Chondrocyte (in vitro differentiated cells): ENCODE results near the gene RAB30. TPM values are rescaled to one million over a fixed set of nuclear protein-coding genes. Genes with fewer than 3 reads are reported as not detected.

Experiments used
- DNase-seq: peaks from one replicate; pipeline ENCODE4 v3.0.0; 2021; ENCODE audit warnings: mixed read lengths, low spot score
- H3K27ac Mint-ChIP-seq: one replicate; pipeline ENCODE4 v1.8.0; 2021; ENCODE audit warnings: mild to moderate bottlenecking, moderate library complexity, mixed read lengths; ENCODE audit not compliant: unreplicated experiment
- H3K27me3 Mint-ChIP-seq: 2 replicates; pipeline ENCODE4 v1.8.0; 2021; ENCODE audit warnings: low read depth, mixed read lengths
- H3K36me3 Mint-ChIP-seq: 2 replicates; pipeline ENCODE4 v1.8.0; 2021; ENCODE audit warnings: low read depth, mixed read lengths
- H3K4me1 Mint-ChIP-seq: 2 replicates; pipeline ENCODE4 v1.8.0; 2021; ENCODE audit warnings: low read depth, mild to moderate bottlenecking, mixed read lengths
- H3K4me3 Mint-ChIP-seq: one replicate; pipeline ENCODE4 v1.8.0; 2021; ENCODE audit warnings: mild to moderate bottlenecking, moderate library complexity, mixed read lengths; ENCODE audit not compliant: unreplicated experiment
- H3K9me3 Mint-ChIP-seq: 2 replicates; pipeline ENCODE4 v1.8.0; 2021; ENCODE audit warnings: low read depth, mixed read lengths
- total RNA-seq: library from RNA; stranded (reverse); gene quantifications from 3 replicates; pipeline ENCODE4 v1.2.1, GENCODE V29; 2021
- TF ChIP-seq, protein P1 (sequence below): fragments of 200-600 bp; sonication (generic); IDR thresholded peaks from 2 replicates; pipeline ENCODE4 v1.5.0; 2021; ENCODE audit warnings: antibody characterized with exemption, mild to moderate bottlenecking, moderate library complexity

Gene RAB30
- total RNA-seq, 1 donor from 2014 or later: 52.6 TPM

DNA sequence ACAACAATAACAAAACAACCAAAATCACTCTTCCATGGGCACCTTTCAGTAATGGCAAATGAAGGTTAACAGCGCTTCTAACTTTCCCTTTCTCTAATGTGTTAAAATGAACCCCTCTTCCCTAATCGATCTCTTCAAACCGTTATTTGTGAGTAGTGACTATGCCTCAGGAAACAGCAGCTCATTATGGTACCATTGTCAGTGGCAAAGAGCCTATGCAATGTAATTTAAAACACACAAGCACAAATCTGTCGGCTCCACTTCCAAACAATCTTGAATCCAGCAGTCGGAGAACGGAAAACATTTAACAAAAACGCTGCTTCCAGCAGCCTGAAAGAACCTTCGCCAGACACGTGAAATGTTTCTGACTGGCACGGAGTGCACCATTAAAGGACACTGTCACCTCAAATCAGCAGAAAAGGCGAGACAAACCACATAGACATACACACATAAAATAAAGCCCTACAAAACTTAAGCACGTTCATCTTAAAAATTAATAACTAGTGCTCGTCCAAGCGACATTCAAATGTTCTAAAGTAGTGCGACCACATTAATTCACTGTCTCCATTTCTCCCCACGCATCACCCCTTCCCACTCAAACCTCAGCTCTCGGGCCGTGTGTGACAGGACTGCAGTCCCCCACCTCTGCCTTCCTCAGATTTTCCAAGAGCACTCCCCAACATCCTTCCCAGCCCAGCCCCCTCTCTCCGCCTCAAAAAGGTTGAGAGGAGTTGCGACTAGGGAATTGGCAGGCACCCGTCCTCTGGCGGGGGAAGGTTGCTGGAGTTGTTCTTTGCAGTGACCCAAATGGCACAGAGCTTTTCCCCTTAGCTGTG lies 748 bp downstream of the RAB30 start:
- Mint-ChIP-seq H3K27me3 (no peaks in the 10 kb centered on the region), H3K4me1 (peaks cover 33% of the 10 kb centered on the region), H3K9me3 (no peaks in the 10 kb centered on the region), H3K36me3 (peaks cover 6% of the 10 kb centered on the region), H3K4me3 (no peak overlapping the region), H3K27ac (no peak overlapping the region)
- no peak for DNase-seq
- TF ChIP-seq, protein P1, sequence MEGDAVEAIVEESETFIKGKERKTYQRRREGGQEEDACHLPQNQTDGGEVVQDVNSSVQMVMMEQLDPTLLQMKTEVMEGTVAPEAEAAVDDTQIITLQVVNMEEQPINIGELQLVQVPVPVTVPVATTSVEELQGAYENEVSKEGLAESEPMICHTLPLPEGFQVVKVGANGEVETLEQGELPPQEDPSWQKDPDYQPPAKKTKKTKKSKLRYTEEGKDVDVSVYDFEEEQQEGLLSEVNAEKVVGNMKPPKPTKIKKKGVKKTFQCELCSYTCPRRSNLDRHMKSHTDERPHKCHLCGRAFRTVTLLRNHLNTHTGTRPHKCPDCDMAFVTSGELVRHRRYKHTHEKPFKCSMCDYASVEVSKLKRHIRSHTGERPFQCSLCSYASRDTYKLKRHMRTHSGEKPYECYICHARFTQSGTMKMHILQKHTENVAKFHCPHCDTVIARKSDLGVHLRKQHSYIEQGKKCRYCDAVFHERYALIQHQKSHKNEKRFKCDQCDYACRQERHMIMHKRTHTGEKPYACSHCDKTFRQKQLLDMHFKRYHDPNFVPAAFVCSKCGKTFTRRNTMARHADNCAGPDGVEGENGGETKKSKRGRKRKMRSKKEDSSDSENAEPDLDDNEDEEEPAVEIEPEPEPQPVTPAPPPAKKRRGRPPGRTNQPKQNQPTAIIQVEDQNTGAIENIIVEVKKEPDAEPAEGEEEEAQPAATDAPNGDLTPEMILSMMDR: peak; percentile 12

DNA sequence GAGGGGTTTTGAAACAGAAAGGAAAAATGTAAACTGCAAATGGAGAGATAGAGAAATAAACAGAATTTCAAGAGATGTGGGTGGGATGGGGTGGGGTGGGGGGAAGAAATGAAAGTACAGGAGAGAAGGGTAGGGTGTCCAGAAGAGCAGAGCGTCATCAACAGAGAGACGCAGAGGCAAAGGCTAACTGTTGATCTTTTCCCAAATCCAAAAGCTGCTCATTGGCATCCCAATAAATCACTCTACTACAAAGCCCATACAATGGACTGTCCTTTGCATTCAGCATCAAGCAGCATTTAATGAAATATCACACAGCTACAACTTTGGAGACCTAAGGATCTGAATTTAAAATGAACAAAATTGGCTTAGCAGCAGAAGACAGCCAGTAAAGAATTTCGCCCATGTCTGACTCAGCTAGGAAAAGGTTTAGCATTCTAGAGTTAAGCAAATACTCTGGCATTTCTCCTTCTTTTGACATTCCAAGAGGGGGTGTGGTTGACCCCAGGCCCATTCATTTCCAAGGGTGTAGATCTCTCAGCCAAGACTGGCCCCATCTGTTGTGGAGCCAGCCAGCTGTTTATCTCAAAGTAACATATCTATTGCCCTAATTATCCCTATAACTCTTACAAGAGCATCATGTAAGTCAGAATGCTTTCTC lies 1.5 kb downstream of the RAB30 start:
- TF ChIP-seq, protein P1: no peak
- H3K4me1 Mint-ChIP-seq: peaks cover 41% of the 10 kb centered on the region
- H3K27me3 Mint-ChIP-seq: no peaks in the 10 kb centered on the region
- no peak for DNase-seq
- H3K4me3 Mint-ChIP-seq: no peak overlapping the region
- H3K36me3 Mint-ChIP-seq: peaks cover 6% of the 10 kb centered on the region
- H3K9me3 Mint-ChIP-seq: no peaks in the 10 kb centered on the region
- H3K27ac Mint-ChIP-seq: no peak overlapping the region

DNA sequence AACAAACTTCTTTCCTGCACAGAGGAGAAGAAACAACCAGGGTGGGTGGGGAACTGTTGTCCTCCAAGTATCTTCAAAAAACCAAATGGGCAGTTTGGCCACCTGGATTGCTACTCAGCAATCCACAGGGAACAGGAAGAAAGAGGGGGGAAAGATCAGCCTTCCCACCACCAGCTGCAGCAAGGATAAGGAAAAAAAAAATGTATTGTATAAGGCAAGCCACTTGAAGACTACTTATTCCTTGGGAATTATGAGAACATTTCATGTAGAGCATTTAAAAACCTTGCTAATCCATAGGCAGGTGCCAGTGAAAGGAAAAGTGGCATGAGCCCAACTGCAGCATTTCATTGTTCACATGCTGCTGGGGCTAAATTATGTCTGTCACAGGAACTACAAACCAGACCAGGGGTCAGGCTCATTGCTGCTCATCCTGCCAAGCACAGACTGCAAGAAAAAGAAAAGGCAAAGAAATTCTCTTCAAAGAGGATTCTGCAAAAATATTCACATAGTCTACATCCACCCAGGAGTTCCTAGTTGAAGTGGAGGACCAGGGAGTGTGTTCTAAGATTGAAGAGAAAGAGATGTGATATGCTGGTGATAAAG lies 2.2 kb downstream of the RAB30 start:
- Mint-ChIP-seq H3K36me3 (peaks cover 3% of the 10 kb centered on the region), H3K4me1 (peaks cover 48% of the 10 kb centered on the region), H3K27me3 (no peaks in the 10 kb centered on the region), H3K9me3 (no peaks in the 10 kb centered on the region), H3K4me3 (no peak overlapping the region), H3K27ac (no peak overlapping the region)
- DNase-seq: no peak
- TF ChIP-seq, protein P1: no peak

DNA sequence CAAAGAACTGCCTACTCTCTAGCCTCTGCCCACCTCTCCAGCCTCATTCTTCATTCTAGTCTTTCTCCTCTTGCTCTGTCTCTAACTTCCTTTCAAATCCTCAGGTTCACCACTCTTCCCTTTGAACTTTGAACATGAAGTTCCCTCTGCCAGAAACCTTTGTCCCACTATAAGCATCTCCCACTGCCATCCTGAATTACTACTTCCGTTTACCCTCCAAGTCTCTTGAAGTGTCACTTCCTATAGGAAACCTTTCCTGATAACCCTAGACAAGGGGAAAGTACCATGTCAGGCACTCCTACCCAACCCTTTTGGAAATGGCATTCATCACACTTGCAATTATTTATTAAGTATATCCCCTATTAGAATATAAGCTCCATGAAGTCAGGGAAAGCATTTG lies 3.1 kb downstream of the RAB30 start:
- Mint-ChIP-seq H3K4me1 (peaks cover 57% of the 10 kb centered on the region), H3K4me3 (no peak overlapping the region), H3K27me3 (no peaks in the 10 kb centered on the region), H3K36me3 (peaks cover 3% of the 10 kb centered on the region), H3K27ac (peak overlapping the region; percentile 68), H3K9me3 (no peaks in the 10 kb centered on the region)
- DNase-seq: no peak
- TF ChIP-seq, protein P1: no peak

DNA sequence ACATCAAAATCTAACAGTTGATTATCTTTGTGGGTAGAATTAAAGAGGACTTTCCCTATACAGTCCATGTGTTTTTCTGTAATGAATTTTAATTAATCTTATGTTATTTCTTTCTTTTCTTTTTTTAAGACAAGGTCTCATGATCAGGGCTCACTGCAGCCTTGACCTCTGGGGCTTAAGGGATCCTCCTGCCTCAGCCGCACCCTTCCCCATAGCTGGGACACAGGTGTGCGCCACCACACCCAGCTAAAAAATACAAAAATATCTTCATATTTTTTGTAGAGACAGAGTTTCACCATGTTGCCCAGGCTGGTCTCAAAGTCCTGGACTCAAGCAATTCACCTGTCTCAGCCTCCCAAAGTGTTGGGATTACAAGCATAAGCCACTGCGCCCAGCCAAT lies 7.7 kb downstream of the RAB30 start:
- no peaks in the 10 kb centered on the region for H3K9me3 Mint-ChIP-seq
- DNase-seq: no peak
- H3K4me3 Mint-ChIP-seq: no peak overlapping the region
- H3K4me1 Mint-ChIP-seq: peaks cover 78% of the 10 kb centered on the region
- peak overlapping the region; percentile 97 for H3K27ac Mint-ChIP-seq
- H3K27me3 Mint-ChIP-seq: no peaks in the 10 kb centered on the region
- TF ChIP-seq, protein P1: no peak
- no peaks in the 10 kb centered on the region for H3K36me3 Mint-ChIP-seq
